HepG2 (cell line): ENCODE results near the gene ARAP1. TPM values are rescaled to one million over a fixed set of nuclear protein-coding genes. Genes with fewer than 3 reads are reported as not detected.

ENCODE experiments used
- BCLAF1 ChIP-seq: fragments of 450-650 bp; IDR thresholded peaks from 2 replicates; pipeline ENCODE4 v1.6.1; 2017; ENCODE audit warnings: mild to moderate bottlenecking
- CAMTA2 ChIP-seq: sonication (generic); formaldehyde crosslinking; IDR thresholded peaks from 2 replicates; pipeline ENCODE4 v1.4.0; 2020; ENCODE audit warnings: mild to moderate bottlenecking, missing genetic modification reagents, borderline replicate concordance
- CEBPZ ChIP-seq: IDR thresholded peaks from 2 replicates; pipeline ENCODE4 v1.6.1; 2012; ENCODE audit warnings: low read length, improper control_type of control experiment
- FOXP1 ChIP-seq, 2 experiments: fragments of 450-650 bp in 1 of 2; IDR thresholded peaks; 2 replicates each; pipeline ENCODE4 v1.6.1; 2017 to 2018; ENCODE audit warnings: antibody characterized with exemption in 1 of 2
- FOXP4 ChIP-seq: sonication (generic); formaldehyde crosslinking; IDR thresholded peaks from 2 replicates; pipeline ENCODE4 v1.4.0; 2020; ENCODE audit warnings: missing genetic modification reagents
- HMGXB3 ChIP-seq: sonication (generic); formaldehyde crosslinking; IDR thresholded peaks from 2 replicates; pipeline ENCODE4 v1.4.0; 2020; ENCODE audit warnings: missing genetic modification reagents, borderline replicate concordance
- MZF1 ChIP-seq: sonication (generic); formaldehyde crosslinking; IDR thresholded peaks from 2 replicates; pipeline ENCODE4 v1.8.1; 2023; ENCODE audit warnings: mild to moderate bottlenecking, missing genetic modification reagents, borderline replicate concordance
- YY1 ChIP-seq: IDR thresholded peaks from 2 replicates; pipeline ENCODE4 v1.6.1; 2011; ENCODE audit warnings: low read length, low read depth, moderate library complexity, mild to moderate bottlenecking; ENCODE audit not compliant: insufficient read depth, insufficient replicate concordance
- ZNF124 ChIP-seq: sonication (generic); formaldehyde crosslinking; IDR thresholded peaks from 2 replicates; pipeline ENCODE4 v1.4.0; 2020; ENCODE audit warnings: missing genetic modification reagents
- ZNF354B ChIP-seq: sonication (generic); formaldehyde crosslinking; IDR thresholded peaks from 2 replicates; pipeline ENCODE4 v1.8.0; 2022; ENCODE audit warnings: mild to moderate bottlenecking, missing genetic modification reagents
- polyA plus RNA-seq, 8 experiments: library from polyadenylated mRNA; depleted of rRNA in 3 of 8; stranded (reverse) in 7 of 8; unstranded in 1 of 8; fragments of >200 nt; fragmentation: Illumina TruSeq in 4 of 8; extraction: Trizol in 4 of 8; gene quantifications; 2 replicates each; pipeline versions ENCODE4 v1.2.1 to v1.2.3, GENCODE V29; 2011 to 2016; ENCODE audit warnings: low read depth in 4 of 8, missing spikeins in 1 of 8, mixed read lengths in 1 of 8; ENCODE audit not compliant: insufficient read depth in 1 of 8
- total RNA-seq, 5 experiments: library from RNA; depleted of rRNA; stranded (reverse); fragments of >200 nt; fragmentation: Illumina TruSeq; extraction: Trizol; gene quantifications; 2 replicates each; pipeline ENCODE4 v1.2.3, GENCODE V29; 2016; ENCODE audit warnings: low read depth in 1 of 5

Gene ARAP1
- total and polyA plus RNA-seq, 2 of the 13 experiments (the other 11 are each of a cell fraction or from before 2014, with no cell fraction given), result 43.2 to 55.5 TPM

- TF ChIP-seq BCLAF1 (no peak), CAMTA2 (CRISPR knock-in tag) (no peak), FOXP4 (CRISPR knock-in tag) (0 out of 2 replicates have a peak, but pooled peaks have one; percentile 39), MZF1 (CRISPR knock-in tag) (peak; percentile 97), HMGXB3 (CRISPR knock-in tag) (no peak), YY1 (no peak), FOXP1 (IDR thresholded peaks at IDR 0.05) (no peak), FOXP1 (CRISPR knock-in tag; IDR thresholded peaks at IDR 0.05) (no peak), ZNF354B (CRISPR knock-in tag) (no peak), CEBPZ (no peak), ZNF124 (0 out of 2 replicates have a peak, but pooled peaks have one; percentile 15)
Observed at GRCh38 chr11:72787216-72788104, 35.3 kb upstream of the ARAP1 start (continued).
